ENCODE data around the gene CSF3R.
"Not testable (repeated sequence)": the region's sequence is repeated elsewhere in the genome, so short reads cannot be mapped to it uniquely, and the experiment has no call there.

Gene CSF3R

GRCh38 chr1:36517011-36517771 lies 34.5 kb upstream of the CSF3R start:
- no peaks in the 10 kb centered on the region for H3K36me3 Mint-ChIP-seq (ENCODE audit: low read depth)
- H3K4me3 Mint-ChIP-seq: no peak overlapping the region
- no peak overlapping the region for H3K27ac Mint-ChIP-seq
- no peaks in the 10 kb centered on the region for H3K27me3 Mint-ChIP-seq
- DNase-seq (no peak), ATAC-seq (no peak)
- no peaks in the 10 kb centered on the region for H3K9me3 Mint-ChIP-seq
- H3K4me1 Mint-ChIP-seq: no peaks in the 10 kb centered on the region

- Mint-ChIP-seq H3K27me3 (peaks cover under 1% of the 10 kb centered on the region), H3K9me3 (no peaks in the 10 kb centered on the region), H3K27ac (no peak overlapping the region), H3K4me1 (no peaks in the 10 kb centered on the region), H3K36me3 (ENCODE audit: low read depth) (no peaks in the 10 kb centered on the region), H3K4me3 (no peak overlapping the region)
- peak; percentile 42 for ATAC-seq
- DNase-seq: peak; percentile 32
These were observed 33.8 kb upstream of the CSF3R start for GRCh38 chr1:36516372-36517010.

GRCh38 chr1:36515315-36516138 lies 32.8 kb upstream of the CSF3R start:
- ATAC-seq (no peak), DNase-seq (no peak)
- no peaks in the 10 kb centered on the region for H3K36me3 Mint-ChIP-seq (ENCODE audit: low read depth)
- H3K4me1 Mint-ChIP-seq: no peaks in the 10 kb centered on the region
- no peaks in the 10 kb centered on the region for H3K9me3 Mint-ChIP-seq
- H3K4me3 Mint-ChIP-seq: no peak overlapping the region
- peaks cover 2% of the 10 kb centered on the region for H3K27me3 Mint-ChIP-seq
- H3K27ac Mint-ChIP-seq: no peak overlapping the region

DNA sequence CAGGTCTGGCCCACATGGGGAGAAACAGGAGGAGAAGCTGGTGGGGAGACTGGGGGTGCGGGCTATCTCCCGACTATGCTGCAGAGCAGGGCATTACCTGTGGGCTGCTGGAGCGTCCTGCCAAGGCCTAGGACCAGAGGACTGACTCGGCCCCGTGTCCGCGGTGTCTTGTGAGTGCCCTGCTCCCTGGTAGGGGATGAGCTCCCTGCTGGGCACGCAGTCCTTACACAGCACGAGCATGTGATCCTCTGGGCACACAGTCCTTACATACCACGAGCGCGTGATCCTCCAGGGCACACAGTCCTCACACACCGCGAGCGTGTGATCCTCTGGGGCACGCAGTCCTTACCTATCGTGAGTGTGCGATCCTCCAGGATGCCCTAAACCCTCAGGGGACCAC lies 31.8 kb upstream of the CSF3R start:
- DNase-seq (no peak), ATAC-seq (no peak)
- no peak overlapping the region for H3K4me3 Mint-ChIP-seq
- H3K27ac Mint-ChIP-seq: no peak overlapping the region
- H3K4me1 Mint-ChIP-seq: no peaks in the 10 kb centered on the region
- H3K36me3 Mint-ChIP-seq (ENCODE audit: low read depth): no peaks in the 10 kb centered on the region
- H3K9me3 Mint-ChIP-seq: no peaks in the 10 kb centered on the region
- peaks cover 2% of the 10 kb centered on the region for H3K27me3 Mint-ChIP-seq

DNA sequence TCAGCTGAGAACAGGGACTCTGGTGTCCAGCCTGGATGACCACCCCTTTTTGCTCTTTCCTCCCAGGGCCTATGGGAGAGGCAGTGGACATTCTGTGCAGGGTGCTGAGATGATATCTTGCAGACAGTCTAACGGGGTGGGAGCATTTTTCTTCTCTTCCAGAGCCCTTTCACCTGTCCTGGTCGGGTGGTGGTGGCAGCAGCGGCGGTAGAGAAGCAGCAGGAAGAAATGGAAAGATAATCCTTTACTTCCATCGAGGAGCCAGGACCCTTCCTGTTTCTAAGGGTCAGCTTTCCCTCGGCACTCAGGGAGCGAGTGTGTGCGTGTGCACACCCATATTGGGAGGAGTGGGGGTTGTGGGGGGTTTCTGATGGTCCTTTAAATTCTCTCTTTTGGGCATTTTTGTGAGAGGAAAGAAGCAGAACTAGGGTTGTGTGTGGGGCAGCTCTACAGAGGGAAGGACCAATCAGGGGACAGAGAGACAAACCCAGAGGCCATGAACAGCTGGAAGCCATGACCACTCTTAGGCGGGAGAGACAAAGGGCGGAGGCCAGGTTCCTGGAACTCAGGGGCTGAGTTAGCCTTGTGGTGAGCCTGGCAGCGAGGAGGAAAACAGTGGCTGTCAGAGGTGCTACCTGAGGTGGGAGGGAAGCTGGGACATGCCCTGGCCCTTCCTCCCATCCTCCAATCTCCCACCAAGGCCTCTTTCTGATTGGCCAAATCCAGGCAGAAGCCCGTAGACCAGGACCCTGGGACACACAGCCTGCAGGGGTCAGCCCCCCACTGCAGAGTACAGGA lies 31.2 kb upstream of the CSF3R start:
- Mint-ChIP-seq H3K27ac (no peak overlapping the region), H3K4me1 (no peaks in the 10 kb centered on the region), H3K27me3 (peaks cover 2% of the 10 kb centered on the region), H3K36me3 (ENCODE audit: low read depth) (no peaks in the 10 kb centered on the region), H3K4me3 (no peak overlapping the region), H3K9me3 (no peaks in the 10 kb centered on the region)
- ATAC-seq (no peak), DNase-seq (no peak)

DNA sequence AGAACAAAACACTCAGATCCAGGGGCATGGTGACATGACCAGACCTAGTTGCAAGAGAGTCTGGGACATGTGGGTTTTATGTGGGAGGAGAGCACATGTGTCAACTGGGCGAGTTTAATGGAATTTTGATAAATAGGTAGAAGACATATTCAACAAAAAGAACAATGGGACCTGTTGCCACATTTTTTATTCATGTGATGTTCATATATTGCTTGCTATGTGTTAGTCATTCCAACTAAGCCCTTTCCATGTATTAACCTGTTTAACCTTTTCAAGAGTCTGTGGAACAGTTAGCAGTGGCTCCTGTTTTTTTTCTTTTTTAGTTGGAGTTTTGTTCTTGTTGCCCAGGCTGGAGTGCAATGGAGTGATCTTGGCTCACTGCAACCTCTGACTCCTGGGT lies 30.1 kb upstream of the CSF3R start:
- H3K36me3 Mint-ChIP-seq (ENCODE audit: low read depth): no peaks in the 10 kb centered on the region
- no peaks in the 10 kb centered on the region for H3K9me3 Mint-ChIP-seq
- no peak overlapping the region for H3K4me3 Mint-ChIP-seq
- no peak overlapping the region for H3K27ac Mint-ChIP-seq
- H3K27me3 Mint-ChIP-seq: peaks cover 2% of the 10 kb centered on the region
- ATAC-seq (no peak), DNase-seq (no peak)
- H3K4me1 Mint-ChIP-seq: no peaks in the 10 kb centered on the region

- no peaks in the 10 kb centered on the region for H3K9me3 Mint-ChIP-seq
- DNase-seq (no peak), ATAC-seq (no peak)
- H3K4me3 Mint-ChIP-seq: no peak overlapping the region
- no peaks in the 10 kb centered on the region for H3K36me3 Mint-ChIP-seq (ENCODE audit: low read depth)
- peaks cover 8% of the 10 kb centered on the region for H3K27me3 Mint-ChIP-seq
- no peak overlapping the region for H3K27ac Mint-ChIP-seq
- H3K4me1 Mint-ChIP-seq: no peaks in the 10 kb centered on the region
These were observed 29.4 kb upstream of the CSF3R start for GRCh38 chr1:36511804-36512798.

- H3K27ac Mint-ChIP-seq: not testable (repeated sequence)
These were observed 28.5 kb upstream of the CSF3R start for GRCh38 chr1:36511220-36511619.

DNA sequence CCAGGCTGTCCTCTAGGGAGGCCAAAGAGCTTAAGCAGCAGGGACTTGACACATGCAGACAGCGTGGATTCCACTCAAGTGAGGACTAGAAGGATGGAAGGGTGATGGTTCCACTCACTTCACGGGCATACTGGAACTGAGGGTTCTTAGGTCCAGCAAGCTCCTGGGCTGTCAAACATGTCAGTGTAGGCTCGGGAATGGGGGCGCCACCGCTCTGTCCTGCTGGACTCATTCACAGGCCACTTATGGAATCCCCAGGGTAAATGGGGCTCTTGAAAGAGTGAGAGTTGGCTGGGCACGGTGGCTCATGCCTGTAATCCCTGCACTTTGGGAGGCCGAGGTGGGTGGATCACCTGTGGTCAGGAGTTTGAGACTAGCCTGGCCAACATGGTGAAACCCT lies 27.7 kb upstream of the CSF3R start:
- H3K27ac Mint-ChIP-seq: no peak overlapping the region
- peaks cover 10% of the 10 kb centered on the region for H3K27me3 Mint-ChIP-seq
- H3K36me3 Mint-ChIP-seq (ENCODE audit: low read depth): no peaks in the 10 kb centered on the region
- ATAC-seq (no peak), DNase-seq (no peak)
- H3K4me3 Mint-ChIP-seq: no peak overlapping the region
- no peaks in the 10 kb centered on the region for H3K9me3 Mint-ChIP-seq
- H3K4me1 Mint-ChIP-seq: no peaks in the 10 kb centered on the region

More at GRCh38 chr1:36511220-36511619, 28.5 kb upstream of the CSF3R start:
- not testable (repeated sequence) for H3K36me3 Mint-ChIP-seq (ENCODE audit: low read depth); H3K4me3 Mint-ChIP-seq; ATAC-seq; DNase-seq; H3K27me3 Mint-ChIP-seq; H3K4me1 Mint-ChIP-seq; H3K9me3 Mint-ChIP-seq

DNA sequence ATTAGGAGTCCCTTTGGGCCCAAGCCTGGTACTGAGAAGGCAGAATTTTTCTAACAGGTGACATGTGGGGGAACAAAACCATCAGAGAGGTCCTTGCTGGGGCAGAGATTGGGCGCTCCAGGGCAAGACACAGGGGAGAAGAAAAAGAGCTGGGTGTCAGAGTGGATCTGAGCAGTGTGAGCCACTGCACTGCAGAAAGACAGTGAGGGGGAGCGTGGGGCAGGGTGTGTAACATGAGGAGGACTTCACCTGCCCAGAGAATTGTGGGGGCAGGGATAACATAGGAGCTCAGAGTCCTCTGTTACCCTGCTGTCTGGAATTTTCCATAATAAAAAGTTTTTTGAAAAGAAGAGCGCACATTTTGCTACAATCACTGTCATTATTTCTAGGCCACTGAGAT lies 25.5 kb upstream of the CSF3R start:
- no peaks in the 10 kb centered on the region for H3K4me1 Mint-ChIP-seq
- no peaks in the 10 kb centered on the region for H3K9me3 Mint-ChIP-seq
- H3K4me3 Mint-ChIP-seq: no peak overlapping the region
- no peak overlapping the region for H3K27ac Mint-ChIP-seq
- H3K27me3 Mint-ChIP-seq: peaks cover 17% of the 10 kb centered on the region
- DNase-seq (no peak), ATAC-seq (no peak)
- no peaks in the 10 kb centered on the region for H3K36me3 Mint-ChIP-seq (ENCODE audit: low read depth)

GRCh38 chr1:36506276-36506920 lies 23.7 kb upstream of the CSF3R start:
- Mint-ChIP-seq H3K27me3 (peaks cover 20% of the 10 kb centered on the region), H3K4me1 (no peaks in the 10 kb centered on the region), H3K9me3 (no peaks in the 10 kb centered on the region), H3K36me3 (ENCODE audit: low read depth) (no peaks in the 10 kb centered on the region), H3K4me3 (no peak overlapping the region), H3K27ac (no peak overlapping the region)
- DNase-seq (no peak), ATAC-seq (no peak)

- Mint-ChIP-seq H3K4me1 (no peaks in the 10 kb centered on the region), H3K27ac (no peak overlapping the region), H3K4me3 (no peak overlapping the region), H3K36me3 (ENCODE audit: low read depth) (no peaks in the 10 kb centered on the region), H3K9me3 (no peaks in the 10 kb centered on the region), H3K27me3 (peaks cover 19% of the 10 kb centered on the region)
- no peak for DNase-seq
- no peak for ATAC-seq
These were observed 21.0 kb upstream of the CSF3R start for GRCh38 chr1:36503733-36504132.

DNA sequence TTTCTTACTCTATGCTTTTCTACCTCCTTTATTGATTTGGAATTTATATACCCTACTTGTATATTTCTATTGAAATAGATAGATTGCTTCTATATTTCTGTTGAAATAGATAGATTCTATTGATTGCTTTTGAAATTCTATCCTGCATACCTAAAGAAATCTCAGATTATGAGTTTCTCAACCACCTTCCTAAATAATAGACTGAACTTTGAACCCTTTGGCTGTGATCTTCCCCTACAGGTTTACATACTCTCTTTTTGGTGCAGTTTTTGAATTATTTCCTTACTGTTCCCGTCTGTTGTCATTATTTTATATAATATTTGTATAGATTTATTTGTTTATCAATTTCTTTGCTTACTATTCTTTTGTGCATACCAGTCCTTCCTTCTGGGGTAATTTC lies 20.4 kb upstream of the CSF3R start:
- Mint-ChIP-seq H3K4me3 (no peak overlapping the region), H3K4me1 (no peaks in the 10 kb centered on the region), H3K27ac (no peak overlapping the region), H3K36me3 (ENCODE audit: low read depth) (no peaks in the 10 kb centered on the region), H3K9me3 (no peaks in the 10 kb centered on the region), H3K27me3 (peaks cover 20% of the 10 kb centered on the region)
- DNase-seq (no peak), ATAC-seq (no peak)
